HCT116 (cell line): ENCODE measurements around the gene CACNA2D3. TPM values are rescaled to one million over a fixed set of nuclear protein-coding genes. Genes with fewer than 3 reads are reported as not detected.

Experiments used
- ATAC-seq: fragments of 200-7000 bp; cut with Tn5 transposase; 2 replicates; pipeline ENCODE4 v1.9.1; 2020; ENCODE audit warnings: mild to moderate bottlenecking, moderate library complexity
- BruUV-seq: library from RNA; stranded (reverse); fragments of 400-500 nt; replicated peaks from 2 replicates; lab custom pipeline; 2021; lab: Mats Ljungman, UMichigan
- CTCF ChIA-PET: fragments of 300-600 bp; sonication (Branson Sonifier 250); formaldehyde crosslinking; loops from one replicate; lab custom pipeline; 2021; ENCODE audit warnings: antibody characterized with exemption; lab: Charles Lee
- POLR2A ChIA-PET: fragments of 300-600, 350-600 bp; sonication (Branson Sonifier 250); formaldehyde crosslinking; loops from one replicate; lab custom pipeline; 2021; ENCODE audit warnings: antibody characterized with exemption; lab: Charles Lee
- RAD21 ChIA-PET, 2 experiments: fragments of 300-600 bp; sonication (Branson Sonifier 250); formaldehyde crosslinking; loops; one replicate each; lab custom pipeline; 2023; ENCODE audit warnings: low total read pairs in 2 of 2; ENCODE audit not compliant: uncharacterized antibody in 2 of 2, unreplicated experiment in 2 of 2, low non-redundant PET in 1 of 2; lab: Charles Lee
- DNase-seq: peaks from one replicate; pipeline ENCODE4 v3.0.0-alpha.2; 2010; ENCODE audit warnings: low read depth, low spot score
- H2AFZ ChIP-seq: fragments of 200-600 bp; shearing (Covaris generic), sonication (generic); 2 replicates; pipeline ENCODE4 v1.6.1; 2017; ENCODE audit warnings: low read depth, mixed run types, mixed read lengths, antibody characterized with exemption, low read length; ENCODE audit not compliant: poor library complexity, severe bottlenecking
- H3K27ac ChIP-seq: 2 replicates; pipeline ENCODE4 v1.5.1; 2012; ENCODE audit warnings: low read depth, low read length
- H3K27me3 ChIP-seq: fragments of 200-600 bp; sonication (generic); 2 replicates; pipeline ENCODE4 v1.6.1; 2016; ENCODE audit warnings: mixed run types, low read length, mixed read lengths; ENCODE audit not compliant: insufficient read depth
- H3K36me3 ChIP-seq, 2 experiments: fragments of 200-500 bp in 1 of 2; fragments of 200-600 bp in 1 of 2; sonication (Bioruptor generic) in 1 of 2; sonication (generic) in 1 of 2; 2 replicates each; pipeline versions ENCODE4 v1.5.1 to v1.6.1; 2014 to 2016; ENCODE audit warnings: low read length in 2 of 2, inconsistent platforms in 1 of 2, mixed read lengths in 1 of 2, mixed run types in 1 of 2; ENCODE audit not compliant: insufficient read depth in 2 of 2, control insufficient read depth in 1 of 2
- H3K4me1 ChIP-seq, 2 experiments: fragments of 200-600 bp in 1 of 2; sonication (generic) in 1 of 2; 2 replicates each; pipeline versions ENCODE4 v1.5.1 to v1.6.1; 2012 to 2017; ENCODE audit warnings: low read length in 2 of 2, inconsistent platforms in 1 of 2, mild to moderate bottlenecking in 1 of 2, mixed read lengths in 1 of 2, mixed run types in 1 of 2, moderate library complexity in 1 of 2; ENCODE audit not compliant: insufficient read depth in 2 of 2, control insufficient read depth in 1 of 2
- H3K4me2 ChIP-seq: fragments of 200-600 bp; sonication (generic); 2 replicates; pipeline ENCODE4 v1.6.1; 2017; ENCODE audit warnings: mixed run types, low read length, mixed read lengths
- H3K4me3 ChIP-seq, 2 experiments: fragments of 200-600 bp in 1 of 2; sonication (generic) in 1 of 2; replicated peaks in 1 of 2; 2 replicates each; pipeline ENCODE4 v1.5.1; 2011 to 2016; ENCODE audit warnings: low read length in 2 of 2, control low read depth in 1 of 2, low read depth in 1 of 2, mild to moderate bottlenecking in 1 of 2, mixed read lengths in 1 of 2, mixed run types in 1 of 2
- H3K79me2 ChIP-seq: fragments of 200-600 bp; sonication (generic); 2 replicates; pipeline ENCODE4 v1.6.1; 2017; ENCODE audit warnings: mild to moderate bottlenecking, mixed run types, low read length, moderate library complexity, mixed read lengths; ENCODE audit not compliant: insufficient read depth
- H3K9ac ChIP-seq: fragments of 200-600 bp; sonication (generic); 2 replicates; pipeline ENCODE4 v1.6.1; 2016; ENCODE audit warnings: low read length, mixed read lengths
- H3K9me2 ChIP-seq: fragments of 200-600 bp; sonication (generic), shearing (Covaris generic); 2 replicates; pipeline ENCODE4 v1.6.1; 2017; ENCODE audit warnings: mixed run types, mild to moderate bottlenecking, moderate library complexity; ENCODE audit not compliant: insufficient read depth
- H3K9me3 ChIP-seq, 2 experiments: fragments of 200-500 bp in 1 of 2; fragments of 200-600 bp in 1 of 2; sonication (Bioruptor generic) in 1 of 2; sonication (generic) in 1 of 2; 2 replicates each; pipeline ENCODE4 v1.6.1; 2014 to 2017; ENCODE audit warnings: low read length in 2 of 2, mixed read lengths in 2 of 2, inconsistent platforms in 1 of 2, low read depth in 1 of 2, mild to moderate bottlenecking in 1 of 2, mixed run types in 1 of 2, moderate library complexity in 1 of 2; ENCODE audit not compliant: control insufficient read depth in 1 of 2, insufficient read depth in 1 of 2
- H4K20me1 ChIP-seq: fragments of 200-600 bp; sonication (generic), shearing (Covaris generic); 2 replicates; pipeline ENCODE4 v1.6.1; 2017; ENCODE audit warnings: mixed run types, mild to moderate bottlenecking, moderate library complexity; ENCODE audit not compliant: insufficient read depth
- CBX3 ChIP-seq: IDR thresholded peaks from 2 replicates; pipeline ENCODE4 v1.6.1; 2012; ENCODE audit warnings: low read depth
- EGR1 ChIP-seq: IDR thresholded peaks from 2 replicates; pipeline ENCODE4 v1.6.1; 2012; ENCODE audit warnings: low read depth
- EZH2 ChIP-seq: fragments of 200-600 bp; sonication (generic); IDR thresholded peaks from 2 replicates; pipeline ENCODE4 v1.6.1; 2017; ENCODE audit warnings: antibody characterized with exemption, mixed run types
- FOSL1 ChIP-seq: IDR thresholded peaks from 2 replicates; pipeline ENCODE4 v1.6.1; 2012; ENCODE audit warnings: low read depth
- JUND ChIP-seq: IDR thresholded peaks from 2 replicates; pipeline ENCODE4 v1.6.1; 2012
- POLR2A ChIP-seq: IDR thresholded peaks from 2 replicates; pipeline ENCODE4 v1.7.0; 2011; ENCODE audit warnings: borderline replicate concordance; ENCODE audit not compliant: insufficient read depth, insufficient read length; ENCODE audit errors: extremely low read depth
- POLR2AphosphoS5 ChIP-seq: IDR thresholded peaks from 2 replicates; pipeline ENCODE4 v1.6.1; 2011; ENCODE audit warnings: mild to moderate bottlenecking, low read depth, low read length, moderate library complexity
- RAD21 ChIP-seq: IDR thresholded peaks from 2 replicates; pipeline ENCODE4 v1.6.1; 2012; ENCODE audit warnings: low read depth, mild to moderate bottlenecking
- SIN3A ChIP-seq: IDR thresholded peaks from 2 replicates; pipeline ENCODE4 v1.6.1; 2012; ENCODE audit warnings: low read depth
- SP1 ChIP-seq: IDR thresholded peaks from 2 replicates; pipeline ENCODE4 v1.6.1; 2012; ENCODE audit warnings: low read depth
- TCF7L2 ChIP-seq: IDR thresholded peaks from 2 replicates; pipeline ENCODE4 v1.7.0; 2011; ENCODE audit warnings: borderline replicate concordance, inconsistent platforms; ENCODE audit not compliant: insufficient read depth, insufficient read length; ENCODE audit errors: extremely low read depth
- ZBTB33 ChIP-seq: IDR thresholded peaks from 2 replicates; pipeline ENCODE4 v1.6.1; 2011; ENCODE audit warnings: mild to moderate bottlenecking, low read length, moderate library complexity; ENCODE audit not compliant: insufficient replicate concordance; ENCODE audit errors: extremely low read depth
- ZFX ChIP-seq: fragments of 450-650 bp; IDR thresholded peaks from 2 replicates; pipeline ENCODE4 v1.6.1; 2017
- ZNF274 ChIP-seq: fragments of 200-500 bp; sonication (Bioruptor generic); IDR thresholded peaks from 2 replicates; pipeline ENCODE4 v1.6.1; 2014; ENCODE audit warnings: mild to moderate bottlenecking, low read depth, low read length, inconsistent platforms
- intact Hi-C: fragments of 100-400 bp; cut with micrococcal nuclease; formaldehyde crosslinking; loops from 2 replicates; pipeline ENCODE4 v1.10.0; 2022
- total RNA-seq: library from RNA; stranded (reverse); gene quantifications from one replicate; pipeline ENCODE4 v1.2.1, GENCODE V29; 2021; ENCODE audit not compliant: unreplicated experiment
- TF ChIP-seq, protein P1 (sequence below): IDR thresholded peaks from 2 replicates; pipeline ENCODE4 v1.6.1; 2012
- TF ChIP-seq, protein P2 (sequence below), 3 experiments: fragments of 200-600 bp in 1 of 3; sonication (generic) in 1 of 3; IDR thresholded peaks in 2 of 3; conservative IDR thresholded peaks in 1 of 3; 2 replicates each; pipeline ENCODE4 v1.5.1; 2012 to 2017; ENCODE audit warnings: low read depth in 2 of 3, low read length in 2 of 3, antibody characterized with exemption in 1 of 3, borderline replicate concordance in 1 of 3, control low read depth in 1 of 3, mild to moderate bottlenecking in 1 of 3, mixed read lengths in 1 of 3, mixed run types in 1 of 3, moderate library complexity in 1 of 3; ENCODE audit not compliant: insufficient read depth in 1 of 3

CACNA2D3 gene
- total RNA-seq, 1 experiment from 2014 or later: 0.20 TPM

DNA sequence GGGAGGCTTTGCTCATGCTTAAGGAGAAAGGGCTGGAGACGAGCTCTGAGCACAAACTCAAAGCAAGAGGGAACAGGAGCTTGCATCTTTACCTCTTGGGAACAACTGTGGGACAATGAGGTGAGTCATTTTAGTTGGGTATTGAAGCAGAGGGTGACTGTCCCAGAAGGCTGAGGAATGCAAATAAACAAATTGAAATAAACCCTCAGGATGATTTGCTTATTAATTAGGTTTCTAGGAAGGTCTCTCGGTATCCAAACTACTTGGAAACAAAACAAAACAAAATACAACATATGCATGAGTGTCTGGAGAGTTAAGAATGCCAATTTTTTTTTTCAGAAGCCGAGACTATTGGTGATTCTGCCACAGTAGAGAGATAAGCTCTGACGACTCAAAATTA, 38.4 kb upstream of the CACNA2D3 start:
- Histone ChIP-seq H3K4me2 (no peak overlapping the region), H3K9ac (no peak overlapping the region), H2AFZ (no peak overlapping the region), H4K20me1 (no peaks in the 10 kb centered on the region), H3K4me1 (no peaks in the 10 kb centered on the region), H3K36me3 (no peaks in the 10 kb centered on the region), H3K4me3 (no peak overlapping the region), H3K79me2 (no peaks in the 10 kb centered on the region), H3K27ac (no peak overlapping the region), H3K27me3 (peaks cover 35% of the 10 kb centered on the region), H3K9me3 (no peaks in the 10 kb centered on the region), H3K9me2 (no peaks in the 10 kb centered on the region)
- DNase-seq: no peak
- ChIA-PET RAD21 (no interaction called here), POLR2A (no interaction called here), CTCF (no interaction called here)
- intact Hi-C loops: no loop called here
- BruUV-seq: no TSS peak
- no peak for ATAC-seq
- no peak for TF ChIP-seq FOSL1
- TF ChIP-seq, protein P1, sequence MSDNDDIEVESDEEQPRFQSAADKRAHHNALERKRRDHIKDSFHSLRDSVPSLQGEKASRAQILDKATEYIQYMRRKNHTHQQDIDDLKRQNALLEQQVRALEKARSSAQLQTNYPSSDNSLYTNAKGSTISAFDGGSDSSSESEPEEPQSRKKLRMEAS: no peak
- no peak for TF ChIP-seq POLR2A
- TF ChIP-seq SIN3A: no peak
- no peak for TF ChIP-seq ZBTB33
- TF ChIP-seq RAD21: no peak
- TF ChIP-seq CBX3: no peak

DNA sequence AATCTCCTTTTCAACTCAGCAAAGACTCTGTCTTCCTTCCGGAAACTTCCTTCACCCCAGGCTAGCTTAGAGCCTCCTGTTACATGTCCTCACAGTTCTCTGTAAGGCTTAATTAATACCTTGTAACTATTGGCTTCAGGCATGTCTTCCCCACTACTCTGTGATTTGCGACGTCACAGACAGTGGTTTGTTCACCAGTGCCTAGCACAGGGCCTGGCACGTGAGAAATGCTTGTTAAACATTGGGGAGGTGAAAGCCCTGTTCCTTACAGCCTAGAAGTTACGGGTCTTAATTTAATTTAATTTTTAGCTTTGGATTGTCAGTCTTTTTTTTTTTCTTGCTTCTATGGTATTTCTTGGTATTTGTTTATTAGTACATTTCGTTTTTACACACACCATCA, 36.4 kb upstream of the CACNA2D3 start:
- POLR2A ChIA-PET: no interaction called here
- no peaks in the 10 kb centered on the region for H3K36me3 ChIP-seq
- CTCF ChIA-PET: no interaction called here
- DNase-seq (no peak), ATAC-seq (no peak)
- intact Hi-C loops: no loop called here
- no peaks in the 10 kb centered on the region for H4K20me1 ChIP-seq
- no peak overlapping the region for H2AFZ ChIP-seq
- BruUV-seq: no TSS peak
- no peaks in the 10 kb centered on the region for H3K4me1 ChIP-seq
- no peak overlapping the region for H3K9ac ChIP-seq
- H3K9me2 ChIP-seq: no peaks in the 10 kb centered on the region
- RAD21 ChIA-PET: no interaction called here
- H3K4me2 ChIP-seq: no peak overlapping the region
- TF ChIP-seq JUND: no peak
- no peak for TF ChIP-seq ZFX
- no peak for TF ChIP-seq TCF7L2
- no peak for TF ChIP-seq POLR2A
- TF ChIP-seq, protein P2, sequence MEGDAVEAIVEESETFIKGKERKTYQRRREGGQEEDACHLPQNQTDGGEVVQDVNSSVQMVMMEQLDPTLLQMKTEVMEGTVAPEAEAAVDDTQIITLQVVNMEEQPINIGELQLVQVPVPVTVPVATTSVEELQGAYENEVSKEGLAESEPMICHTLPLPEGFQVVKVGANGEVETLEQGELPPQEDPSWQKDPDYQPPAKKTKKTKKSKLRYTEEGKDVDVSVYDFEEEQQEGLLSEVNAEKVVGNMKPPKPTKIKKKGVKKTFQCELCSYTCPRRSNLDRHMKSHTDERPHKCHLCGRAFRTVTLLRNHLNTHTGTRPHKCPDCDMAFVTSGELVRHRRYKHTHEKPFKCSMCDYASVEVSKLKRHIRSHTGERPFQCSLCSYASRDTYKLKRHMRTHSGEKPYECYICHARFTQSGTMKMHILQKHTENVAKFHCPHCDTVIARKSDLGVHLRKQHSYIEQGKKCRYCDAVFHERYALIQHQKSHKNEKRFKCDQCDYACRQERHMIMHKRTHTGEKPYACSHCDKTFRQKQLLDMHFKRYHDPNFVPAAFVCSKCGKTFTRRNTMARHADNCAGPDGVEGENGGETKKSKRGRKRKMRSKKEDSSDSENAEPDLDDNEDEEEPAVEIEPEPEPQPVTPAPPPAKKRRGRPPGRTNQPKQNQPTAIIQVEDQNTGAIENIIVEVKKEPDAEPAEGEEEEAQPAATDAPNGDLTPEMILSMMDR (IDR thresholded peaks at IDR 0.05 in 2 of 3, conservative IDR thresholded peaks at IDR 0.05 in 1 of 3; ENCODE audit: borderline replicate concordance in 1 of 3, insufficient read depth in 1 of 3, low read depth in 2 of 3, low read length in 2 of 3): no peak
- TF ChIP-seq SIN3A: no peak
- TF ChIP-seq POLR2AphosphoS5: no peak
- TF ChIP-seq EGR1: no peak
- no peak for TF ChIP-seq EZH2
- TF ChIP-seq SP1: no peak
- TF ChIP-seq, protein P1: no peak
- TF ChIP-seq ZNF274: no peak
- H3K27ac ChIP-seq: no peak overlapping the region
- no peak overlapping the region for H3K4me3 ChIP-seq
- no peaks in the 10 kb centered on the region for H3K79me2 ChIP-seq
- no peaks in the 10 kb centered on the region for H3K9me3 ChIP-seq
- H3K27me3 ChIP-seq: peaks cover 31% of the 10 kb centered on the region
